HepG2 (cell line): ENCODE measurements around the gene VAMP5. TPM values are rescaled to one million over a fixed set of nuclear protein-coding genes. Genes with fewer than 3 reads are reported as not detected.

ENCODE experiments used
- BCL6 ChIP-seq: IDR thresholded peaks from 2 replicates; pipeline ENCODE4 v1.6.1; 2016; ENCODE audit warnings: missing genetic modification reagents, missing compliant biosample characterization
- CAMTA2 ChIP-seq: sonication (generic); formaldehyde crosslinking; IDR thresholded peaks from 2 replicates; pipeline ENCODE4 v1.4.0; 2020; ENCODE audit warnings: mild to moderate bottlenecking, missing genetic modification reagents, borderline replicate concordance
- CBFB ChIP-seq: sonication (generic); formaldehyde crosslinking; IDR thresholded peaks from 2 replicates; pipeline ENCODE4 v1.4.0; 2020; ENCODE audit warnings: missing genetic modification reagents
- CEBPB ChIP-seq: IDR thresholded peaks from 2 replicates; pipeline ENCODE4 v1.6.1; 2011; ENCODE audit warnings: low read depth, low read length, improper control_type of control experiment, borderline replicate concordance
- EED ChIP-seq: sonication (generic); formaldehyde crosslinking; IDR thresholded peaks from 2 replicates; pipeline ENCODE4 v1.5.0; 2020; ENCODE audit warnings: mild to moderate bottlenecking, missing genetic modification reagents
- GTF3A ChIP-seq: sonication (generic); formaldehyde crosslinking; conservative IDR thresholded peaks from 2 replicates; pipeline ENCODE4 v1.4.0; 2020; ENCODE audit warnings: mild to moderate bottlenecking, missing genetic modification reagents
- HOXA7 ChIP-seq: sonication (generic); formaldehyde crosslinking; IDR thresholded peaks from 2 replicates; pipeline ENCODE4 v1.8.1; 2022; ENCODE audit warnings: mild to moderate bottlenecking, missing genetic modification reagents, moderate library complexity
- IKZF4 ChIP-seq: sonication (generic); formaldehyde crosslinking; IDR thresholded peaks from 2 replicates; pipeline ENCODE4 v1.5.1; 2020; ENCODE audit warnings: borderline replicate concordance, mild to moderate bottlenecking, low read depth, missing genetic modification reagents; ENCODE audit errors: not compliant biosample characterization
- KDM3A ChIP-seq: IDR thresholded peaks from 2 replicates; pipeline ENCODE4 v1.6.1; 2018; ENCODE audit warnings: low read depth, missing compliant biosample characterization
- MYC ChIP-seq: sonication (generic); formaldehyde crosslinking; IDR thresholded peaks from 2 replicates; pipeline ENCODE4 v1.9.0; 2021; ENCODE audit warnings: missing genetic modification reagents, borderline replicate concordance
- MYPOP ChIP-seq: sonication (generic); formaldehyde crosslinking; IDR thresholded peaks from 2 replicates; pipeline ENCODE4 v1.8.1; 2023; ENCODE audit warnings: mild to moderate bottlenecking, moderate library complexity, missing genetic modification reagents
- NR0B2 ChIP-seq: sonication (generic); formaldehyde crosslinking; IDR thresholded peaks from 2 replicates; pipeline ENCODE4 v1.4.0; 2020; ENCODE audit warnings: mild to moderate bottlenecking, missing genetic modification reagents
- NR2F6 ChIP-seq, 2 experiments: IDR thresholded peaks; 2 replicates each; pipeline ENCODE4 v1.6.1; 2016; ENCODE audit warnings: antibody characterized with exemption in 1 of 2, mild to moderate bottlenecking in 1 of 2
- PLRG1 ChIP-seq: fragments of 450-650 bp; conservative IDR thresholded peaks from 2 replicates; pipeline ENCODE4 v1.6.1; 2016
- RFXAP ChIP-seq: sonication (generic); formaldehyde crosslinking; IDR thresholded peaks from 2 replicates; pipeline ENCODE4 v1.4.0; 2020; ENCODE audit warnings: missing genetic modification reagents, borderline replicate concordance
- SMC3 ChIP-seq: IDR thresholded peaks from 2 replicates; pipeline ENCODE4 v1.6.1; 2011; ENCODE audit warnings: low read length, improper control_type of control experiment
- ZBTB1 ChIP-seq: sonication (generic); formaldehyde crosslinking; IDR thresholded peaks from 2 replicates; pipeline ENCODE4 v1.4.0; 2020; ENCODE audit warnings: missing genetic modification reagents, borderline replicate concordance
- ZFP36 ChIP-seq: fragments of 150-350 bp; IDR thresholded peaks from 2 replicates; pipeline ENCODE4 v1.6.1; 2018; ENCODE audit warnings: borderline replicate concordance, low read length, low read depth; ENCODE audit not compliant: partially characterized antibody
- ZKSCAN5 ChIP-seq: sonication (generic); formaldehyde crosslinking; IDR thresholded peaks from 2 replicates; pipeline ENCODE4 v1.5.1; 2020; ENCODE audit warnings: mild to moderate bottlenecking, missing genetic modification reagents
- ZNF232 ChIP-seq: sonication (generic); formaldehyde crosslinking; IDR thresholded peaks from 2 replicates; pipeline ENCODE4 v1.4.0; 2020; ENCODE audit warnings: missing genetic modification reagents, borderline replicate concordance
- ZNF253 ChIP-seq: sonication (generic); formaldehyde crosslinking; IDR thresholded peaks from 2 replicates; pipeline ENCODE4 v1.8.0; 2022; ENCODE audit warnings: mild to moderate bottlenecking, missing genetic modification reagents, borderline replicate concordance
- ZNF331 ChIP-seq: sonication (generic); formaldehyde crosslinking; IDR thresholded peaks from 2 replicates; pipeline ENCODE4 v1.4.0; 2020; ENCODE audit warnings: missing genetic modification reagents
- ZNF513 ChIP-seq: sonication (generic); formaldehyde crosslinking; conservative IDR thresholded peaks from 2 replicates; pipeline ENCODE4 v1.5.0; 2020; ENCODE audit warnings: missing genetic modification reagents
- ZNF800 ChIP-seq: sonication (generic); formaldehyde crosslinking; IDR thresholded peaks from 2 replicates; pipeline ENCODE4 v1.4.0; 2020; ENCODE audit warnings: missing genetic modification reagents
- polyA plus RNA-seq, 8 experiments: library from polyadenylated mRNA; depleted of rRNA in 3 of 8; stranded (reverse) in 7 of 8; unstranded in 1 of 8; fragments of >200 nt; fragmentation: Illumina TruSeq in 4 of 8; extraction: Trizol in 4 of 8; gene quantifications; 2 replicates each; pipeline versions ENCODE4 v1.2.1 to v1.2.3, GENCODE V29; 2011 to 2016; ENCODE audit warnings: low read depth in 4 of 8, missing spikeins in 1 of 8, mixed read lengths in 1 of 8; ENCODE audit not compliant: insufficient read depth in 1 of 8
- total RNA-seq, 5 experiments: library from RNA; depleted of rRNA; stranded (reverse); fragments of >200 nt; fragmentation: Illumina TruSeq; extraction: Trizol; gene quantifications; 2 replicates each; pipeline ENCODE4 v1.2.3, GENCODE V29; 2016; ENCODE audit warnings: low read depth in 1 of 5
- TF ChIP-seq, protein P1 (sequence below): sonication (generic); formaldehyde crosslinking; IDR thresholded peaks from 2 replicates; pipeline ENCODE4 v1.8.1; 2023; ENCODE audit warnings: mild to moderate bottlenecking, missing genetic modification reagents, borderline replicate concordance
- TF ChIP-seq, protein P2 (sequence below): sonication (generic); formaldehyde crosslinking; IDR thresholded peaks from 2 replicates; pipeline ENCODE4 v1.4.0; 2020; ENCODE audit warnings: mild to moderate bottlenecking, missing genetic modification reagents

The VAMP5 gene
- total and polyA plus RNA-seq, 2 of the 13 experiments (the other 11 are each of a cell fraction or from before 2014, with no cell fraction given) = 7.2 to 56.7 TPM

- TF ChIP-seq CBFB (CRISPR knock-in tag) (peak; percentile 84), MYC (peak; percentile 98), NR0B2 (CRISPR knock-in tag) (peak; percentile 82), ZKSCAN5 (CRISPR knock-in tag) (peak; percentile 52; the same call in 1 of the 2 replicates), ZFP36 (no peak), IKZF4 (CRISPR knock-in tag) (no peak), EED (CRISPR knock-in tag) (no peak), CAMTA2 (CRISPR knock-in tag) (peak; percentile 97), ZNF232 (CRISPR knock-in tag) (peak; percentile 12; the same call in 1 of the 2 replicates), KDM3A (CRISPR knock-in tag) (no peak; the same call in 1 of the 2 replicates), MYPOP (peak; percentile 74), GTF3A (no peak), RFXAP (peak; percentile 80), ZNF513 (CRISPR knock-in tag) (0 out of 2 replicates have a peak, but pooled peaks have one; percentile 20), CEBPB (no peak), ZBTB1 (CRISPR knock-in tag) (no peak; the same call in 1 of the 2 replicates), ZNF253 (CRISPR knock-in tag) (peak; percentile 91; the same call in 1 of the 2 replicates), SMC3 (no peak; the same call in 1 of the 2 replicates), NR2F6 (IDR thresholded peaks at IDR 0.05) (no peak), NR2F6 (CRISPR knock-in tag; IDR thresholded peaks at IDR 0.05) (no peak), BCL6 (CRISPR knock-in tag) (peak; percentile 68), HOXA7 (no peak), PLRG1 (no peak), ZNF800 (peak; percentile 92; the same call in 1 of the 2 replicates), ZNF331 (CRISPR knock-in tag) (peak; percentile 61; the same call in 1 of the 2 replicates)
- TF ChIP-seq, protein P1, sequence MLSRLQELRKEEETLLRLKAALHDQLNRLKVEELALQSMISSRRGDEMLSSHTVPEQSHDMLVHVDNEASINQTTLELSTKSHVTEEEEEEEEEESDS (CRISPR knock-in tag) = no peak
- TF ChIP-seq, protein P2, sequence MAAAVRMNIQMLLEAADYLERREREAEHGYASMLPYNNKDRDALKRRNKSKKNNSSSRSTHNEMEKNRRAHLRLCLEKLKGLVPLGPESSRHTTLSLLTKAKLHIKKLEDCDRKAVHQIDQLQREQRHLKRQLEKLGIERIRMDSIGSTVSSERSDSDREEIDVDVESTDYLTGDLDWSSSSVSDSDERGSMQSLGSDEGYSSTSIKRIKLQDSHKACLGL = peak; percentile 95
These were observed at the start of gene VAMP5 (continued) for GRCh38 chr2:85584354-85584856.
